Astrocyte (in vitro differentiated cells and primary cell): ENCODE data around the gene TRIAP1.

Source experiments
- CTCF ChIP-seq: IDR thresholded peaks from 2 replicates; pipeline ENCODE4 v1.5.1; 2011; ENCODE audit warnings: low read depth, mild to moderate bottlenecking, inconsistent platforms, low read length, moderate library complexity; ENCODE audit not compliant: insufficient read depth
- EZH2 ChIP-seq: IDR thresholded peaks from 2 replicates; pipeline ENCODE4 v1.6.1; 2012; ENCODE audit warnings: mild to moderate bottlenecking, low read length, inconsistent platforms; ENCODE audit not compliant: insufficient read depth

- TF ChIP-seq CTCF (no peak), EZH2 (no peak)
Observed at GRCh38 chr12:120397824-120398540, 48.2 kb downstream of the TRIAP1 start.
